Activated CD8-positive, alpha-beta T cell treated with anti-CD3 and anti-CD28 coated beads for 36 hours (primary cell): ENCODE measurements around the gene PIK3R3. TPM values are rescaled to one million over a fixed set of nuclear protein-coding genes. Genes with fewer than 3 reads are reported as not detected.

ENCODE experiments used
- ATAC-seq: fragments of 200-7000 bp; cut with Tn5 transposase; one replicate; pipeline ENCODE4 v1.10.0; 2021; ENCODE audit warnings: mild to moderate bottlenecking, moderate library complexity
- CTCF ChIA-PET: fragments of 350-600 bp; sonication (Branson Sonifier 250); formaldehyde crosslinking; loops from one replicate; lab custom pipeline; 2021; ENCODE audit warnings: antibody characterized with exemption; lab: Charles Lee
- POLR2A ChIA-PET: fragments of 350-600 bp; sonication (Branson Sonifier 250); formaldehyde crosslinking; loops from one replicate; lab custom pipeline; 2021; ENCODE audit warnings: antibody characterized with exemption; lab: Charles Lee
- DNase-seq: peaks from one replicate; pipeline ENCODE4 v3.0.0-alpha.2; 2020
- H3K27ac Mint-ChIP-seq: one replicate; pipeline ENCODE4 v1.8.0; 2021; ENCODE audit warnings: mild to moderate bottlenecking, mixed read lengths
- H3K27me3 Mint-ChIP-seq: one replicate; pipeline ENCODE4 v1.8.0; 2021; ENCODE audit warnings: mixed read lengths
- H3K36me3 Mint-ChIP-seq: one replicate; pipeline ENCODE4 v1.8.0; 2021; ENCODE audit warnings: low read depth, mixed read lengths
- H3K4me1 Mint-ChIP-seq: one replicate; pipeline ENCODE4 v1.8.0; 2021; ENCODE audit warnings: low read depth, mixed read lengths
- H3K4me3 Mint-ChIP-seq: one replicate; pipeline ENCODE4 v1.8.0; 2021; ENCODE audit warnings: mild to moderate bottlenecking, moderate library complexity, mixed read lengths
- H3K9me3 Mint-ChIP-seq: one replicate; pipeline ENCODE4 v1.8.0; 2021; ENCODE audit warnings: mixed read lengths
- intact Hi-C: fragments of 100-400 bp; cut with micrococcal nuclease; formaldehyde crosslinking; loops from one replicate; pipeline ENCODE4 v1.10.0; 2022
- total RNA-seq, 2 experiments: library from RNA; stranded (reverse); gene quantifications; one replicate each; pipeline ENCODE4 v1.2.3, GENCODE V29; 2021
- TF ChIP-seq, protein P1 (sequence below): fragments of 200-600 bp; IDR thresholded peaks from one replicate; pipeline ENCODE4 v1.8.0; 2022; ENCODE audit warnings: antibody characterized with exemption, mild to moderate bottlenecking

The PIK3R3 gene
- total RNA-seq, 2 experiments from 2014 or later, result 1.3 to 1.4 TPM

DNA sequence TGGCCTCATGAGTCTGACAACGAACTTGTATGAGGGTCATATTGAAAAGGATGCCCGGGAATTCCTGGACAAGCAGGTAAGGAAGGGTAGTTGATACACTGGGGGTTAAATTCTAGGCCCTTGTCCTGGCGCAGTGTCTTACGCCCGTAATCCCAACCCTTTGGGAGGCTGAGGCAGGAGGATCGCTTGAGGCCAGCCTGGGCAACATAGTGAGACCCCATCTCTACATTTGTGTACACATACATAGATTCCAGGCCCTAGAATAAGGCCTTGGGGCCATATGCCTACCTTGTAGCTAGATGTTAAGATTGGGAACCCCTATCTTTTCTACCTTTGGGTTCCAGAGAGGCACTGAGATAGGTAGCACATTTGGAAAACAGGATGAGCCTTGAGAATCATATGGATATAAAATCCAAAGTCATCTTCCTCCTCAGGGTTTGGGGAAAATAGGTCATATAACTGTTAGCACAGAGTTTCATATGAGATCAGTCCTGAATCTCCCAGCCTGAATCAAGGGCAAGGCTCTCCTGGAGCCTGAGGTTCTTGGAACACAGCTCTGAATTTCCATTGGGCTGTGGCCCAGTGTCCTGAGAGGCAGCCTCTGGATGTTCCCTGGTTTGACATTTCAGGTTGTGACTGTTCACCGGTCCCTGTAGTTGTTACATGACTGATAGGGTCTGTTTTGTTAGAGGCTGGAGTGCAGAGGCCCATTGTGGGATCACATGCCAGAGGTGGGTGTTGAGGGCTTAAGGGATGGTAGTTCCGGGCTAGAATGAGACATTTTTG, 104.4 kb downstream of the PIK3R3 start:
- DNase-seq (no peak), ATAC-seq (no peak)
- H3K4me3 Mint-ChIP-seq, result no peak overlapping the region
- ChIA-PET CTCF (interaction anchor here (1.0 to 1.3 kb wide), 2 partner anchors 10 to 196 kb away, joined by 4 read pairs; no protein-coding TSS in a partner anchor), POLR2A (interaction anchor here (0.7 kb wide), 1 partner anchor 17 kb away, joined by 3 read pairs; no protein-coding TSS in a partner anchor)
- intact Hi-C loops, result no loop called here
- no peaks in the 10 kb centered on the region for H3K27me3 Mint-ChIP-seq
- TF ChIP-seq, protein P1, sequence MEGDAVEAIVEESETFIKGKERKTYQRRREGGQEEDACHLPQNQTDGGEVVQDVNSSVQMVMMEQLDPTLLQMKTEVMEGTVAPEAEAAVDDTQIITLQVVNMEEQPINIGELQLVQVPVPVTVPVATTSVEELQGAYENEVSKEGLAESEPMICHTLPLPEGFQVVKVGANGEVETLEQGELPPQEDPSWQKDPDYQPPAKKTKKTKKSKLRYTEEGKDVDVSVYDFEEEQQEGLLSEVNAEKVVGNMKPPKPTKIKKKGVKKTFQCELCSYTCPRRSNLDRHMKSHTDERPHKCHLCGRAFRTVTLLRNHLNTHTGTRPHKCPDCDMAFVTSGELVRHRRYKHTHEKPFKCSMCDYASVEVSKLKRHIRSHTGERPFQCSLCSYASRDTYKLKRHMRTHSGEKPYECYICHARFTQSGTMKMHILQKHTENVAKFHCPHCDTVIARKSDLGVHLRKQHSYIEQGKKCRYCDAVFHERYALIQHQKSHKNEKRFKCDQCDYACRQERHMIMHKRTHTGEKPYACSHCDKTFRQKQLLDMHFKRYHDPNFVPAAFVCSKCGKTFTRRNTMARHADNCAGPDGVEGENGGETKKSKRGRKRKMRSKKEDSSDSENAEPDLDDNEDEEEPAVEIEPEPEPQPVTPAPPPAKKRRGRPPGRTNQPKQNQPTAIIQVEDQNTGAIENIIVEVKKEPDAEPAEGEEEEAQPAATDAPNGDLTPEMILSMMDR, result no peak
- H3K36me3 Mint-ChIP-seq, result peaks cover 5% of the 10 kb centered on the region
- H3K9me3 Mint-ChIP-seq, result no peaks in the 10 kb centered on the region
- H3K27ac Mint-ChIP-seq, result no peak overlapping the region
- H3K4me1 Mint-ChIP-seq, result no peaks in the 10 kb centered on the region

GRCh38 chr1:46026531-46026930, 105.9 kb downstream of the PIK3R3 start:
- ATAC-seq, result no peak

GRCh38 chr1:46021046-46021996, 111.1 kb downstream of the PIK3R3 start:
- peaks cover 5% of the 10 kb centered on the region for H3K36me3 Mint-ChIP-seq
- H3K4me3 Mint-ChIP-seq, result no peak overlapping the region
- intact Hi-C loops, result no loop called here
- no peaks in the 10 kb centered on the region for H3K9me3 Mint-ChIP-seq
- TF ChIP-seq, protein P1, result no peak
- H3K27me3 Mint-ChIP-seq, result no peaks in the 10 kb centered on the region
- POLR2A ChIA-PET, result no interaction called here
- ATAC-seq, result no peak
- no peak for DNase-seq
- H3K4me1 Mint-ChIP-seq, result no peaks in the 10 kb centered on the region
- CTCF ChIA-PET, result no interaction called here
- H3K27ac Mint-ChIP-seq, result no peak overlapping the region

More at GRCh38 chr1:46026531-46026930, 105.9 kb downstream of the PIK3R3 start:
- ChIA-PET CTCF (interaction anchor here (1.3 kb wide), 1 partner anchor 197 kb away, joined by 4 read pairs; no protein-coding TSS in a partner anchor), POLR2A (interaction anchor here (0.7 kb wide), 1 partner anchor 128 kb away, joined by 3 read pairs; no protein-coding TSS in a partner anchor)
- Mint-ChIP-seq H3K4me1 (no peaks in the 10 kb centered on the region), H3K9me3 (no peaks in the 10 kb centered on the region), H3K4me3 (no peak overlapping the region), H3K27ac (no peak overlapping the region), H3K36me3 (peaks cover 5% of the 10 kb centered on the region), H3K27me3 (no peaks in the 10 kb centered on the region)
- DNase-seq, result no peak
- intact Hi-C loops, result no loop called here
- TF ChIP-seq, protein P1, result no peak

DNA sequence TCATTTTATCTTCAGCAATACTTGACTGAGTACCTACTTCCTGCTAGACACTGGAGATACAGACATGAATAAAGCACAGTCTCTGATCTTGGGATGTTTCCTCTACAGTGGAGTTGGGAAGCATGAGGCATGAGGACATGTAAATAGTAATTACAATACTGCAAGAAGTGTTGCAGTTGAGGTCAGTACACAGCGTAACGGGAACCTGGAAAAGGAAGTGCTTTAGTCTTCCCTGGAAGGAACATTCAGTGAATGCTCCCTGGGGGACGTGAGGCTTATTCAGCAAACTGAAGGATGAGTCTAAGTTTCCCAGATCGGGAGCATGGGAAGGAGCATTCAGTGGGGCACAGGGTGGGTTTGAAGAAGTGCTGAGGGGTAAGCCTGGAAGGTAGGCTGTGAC, 112.4 kb downstream of the PIK3R3 start:
- DNase-seq, result no peak
- TF ChIP-seq, protein P1, result no peak
- peaks cover 5% of the 10 kb centered on the region for H3K36me3 Mint-ChIP-seq
- ChIA-PET CTCF (no interaction called here), POLR2A (no interaction called here)
- no peaks in the 10 kb centered on the region for H3K9me3 Mint-ChIP-seq
- no peak for ATAC-seq
- intact Hi-C loops, result no loop called here
- no peak overlapping the region for H3K4me3 Mint-ChIP-seq
- no peak overlapping the region for H3K27ac Mint-ChIP-seq
- no peaks in the 10 kb centered on the region for H3K27me3 Mint-ChIP-seq
- H3K4me1 Mint-ChIP-seq, result no peaks in the 10 kb centered on the region
